Measurements from ENCODE around the gene SLC16A9.

Gene SLC16A9

GRCh38 chr10:59644841-59645240 is 64.8 kb downstream of the SLC16A9 start:
- no peak for TF ChIP-seq CTCF (IDR thresholded peaks at IDR 0.05)

GRCh38 chr10:59635502-59636290 is 74.0 kb downstream of the SLC16A9 start:
- TF ChIP-seq CTCF (IDR thresholded peaks at IDR 0.05), result no peak

GRCh38 chr10:59634102-59634501 is 75.5 kb downstream of the SLC16A9 start:
- no peak for TF ChIP-seq CTCF (IDR thresholded peaks at IDR 0.05)

GRCh38 chr10:59633063-59633462 is 76.6 kb downstream of the SLC16A9 start:
- no peak for TF ChIP-seq CTCF (IDR thresholded peaks at IDR 0.05)

GRCh38 chr10:59631882-59632807 is 77.5 kb downstream of the SLC16A9 start:
- no peak for TF ChIP-seq CTCF (IDR thresholded peaks at IDR 0.05)

GRCh38 chr10:59631237-59631636 is 78.4 kb downstream of the SLC16A9 start:
- no peak for TF ChIP-seq CTCF (IDR thresholded peaks at IDR 0.05)

GRCh38 chr10:59628965-59629364 is 80.7 kb downstream of the SLC16A9 start:
- TF ChIP-seq CTCF (IDR thresholded peaks at IDR 0.05), result no peak

All from LNCAP (cell line).